GM20431 (cell line): ENCODE measurements around the gene SNN.

Source experiments
- in situ Hi-C: fragments of 300-500 bp; cut with MseI, MboI; formaldehyde crosslinking; loops from one replicate; pipeline ENCODE4 v1.15.0; 2020; ENCODE audit warnings: low sequenced_read_pairs; ENCODE audit not compliant: unreplicated experiment

Gene SNN

DNA sequence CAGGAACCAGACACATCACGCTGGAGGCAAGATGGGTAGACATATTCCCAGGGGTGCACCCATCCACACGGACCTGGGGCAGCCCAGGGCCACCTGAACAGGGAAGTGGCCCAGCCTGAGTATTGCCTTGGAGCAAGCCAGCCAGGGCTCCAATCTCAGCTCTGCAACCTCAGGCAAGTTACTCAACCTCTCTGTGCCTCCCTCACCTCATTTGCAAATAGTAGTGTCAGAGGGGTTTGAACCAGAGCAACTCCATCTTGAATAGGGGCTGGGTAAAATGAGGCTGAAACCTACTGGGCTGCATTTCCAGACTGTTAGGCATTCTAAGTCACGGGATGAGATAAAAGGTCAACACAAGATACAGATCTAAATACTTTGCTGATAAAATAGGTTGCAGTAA is 35.1 kb upstream of the SNN start:
- in situ Hi-C loops: loop anchor here (25.0 kb wide), 1 partner anchor 221 kb away; no protein-coding TSS in a partner anchor

DNA sequence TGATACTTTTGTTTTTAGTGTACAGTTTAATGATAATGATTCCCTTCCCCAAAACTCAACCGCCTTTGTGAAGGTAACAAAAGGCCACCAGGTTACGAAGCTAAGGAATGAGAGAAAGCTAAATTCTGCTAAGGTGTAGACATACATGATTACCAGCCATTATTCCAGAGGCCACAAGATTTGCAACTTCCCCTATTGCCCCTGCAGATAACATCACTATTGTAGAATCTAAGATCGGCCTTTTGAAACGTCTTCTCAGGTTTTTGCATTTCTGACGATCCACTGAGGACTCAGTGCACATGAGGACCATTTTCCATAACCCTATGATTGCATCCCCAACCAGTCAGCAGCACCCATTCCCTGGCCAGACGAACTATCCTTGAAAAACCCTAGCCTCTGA is 33.9 kb upstream of the SNN start:
- in situ Hi-C loops: loop anchor here (25.0 kb wide), 1 partner anchor 222 kb away; no protein-coding TSS in a partner anchor

DNA sequence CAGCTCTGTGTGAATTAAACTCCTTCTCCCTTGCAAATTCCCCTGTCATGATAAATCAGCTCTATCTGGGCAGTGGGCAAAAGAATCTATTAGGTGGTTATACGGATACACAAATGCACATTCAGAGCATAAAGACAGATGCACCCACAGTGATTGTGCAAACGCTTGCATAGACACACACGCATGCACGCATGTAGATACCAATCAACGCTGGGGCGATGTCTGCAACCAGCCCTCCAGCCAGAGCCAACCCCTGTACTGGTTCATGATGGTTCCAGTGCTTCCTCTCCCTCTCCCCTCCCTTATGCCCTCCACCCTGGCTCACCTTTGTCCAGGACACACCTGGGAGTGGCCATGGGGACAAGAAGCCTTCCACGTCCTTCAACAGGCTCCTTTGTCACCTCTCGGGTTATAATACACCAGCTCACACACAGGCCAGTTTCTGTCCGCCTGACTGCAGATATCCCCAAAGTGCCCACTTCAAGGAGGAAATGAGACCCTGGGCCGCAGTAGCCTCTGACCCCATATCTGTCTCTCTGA is 33.1 kb upstream of the SNN start:
- in situ Hi-C loops: loop anchor here (25.0 kb wide), 1 partner anchor 223 kb away; no protein-coding TSS in a partner anchor

DNA sequence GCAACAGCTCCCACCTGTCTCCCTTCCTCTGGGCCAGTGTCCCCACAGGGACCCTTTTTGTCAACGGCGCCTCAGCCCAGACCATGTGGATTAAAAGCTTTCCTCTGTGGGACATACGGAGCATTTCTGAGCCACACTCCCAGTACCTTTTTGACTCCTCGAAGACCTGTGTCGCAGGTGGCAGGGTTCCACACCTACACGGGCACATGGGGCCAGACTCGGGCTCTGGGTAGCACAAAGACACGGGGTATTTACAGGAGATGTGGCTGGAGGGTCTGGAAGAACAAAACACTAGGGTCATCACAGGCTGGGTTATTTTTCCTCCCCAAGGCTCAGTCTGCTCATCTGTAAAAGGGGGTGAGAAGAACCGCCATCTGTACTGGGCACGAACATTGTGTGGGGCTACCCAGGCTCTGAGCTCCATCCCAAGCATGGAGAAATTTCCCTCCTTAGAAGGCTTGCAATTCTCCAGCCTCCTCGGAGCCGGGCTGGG is 32.5 kb upstream of the SNN start:
- in situ Hi-C loops: loop anchor here (25.0 kb wide), 1 partner anchor 223 kb away; no protein-coding TSS in a partner anchor

DNA sequence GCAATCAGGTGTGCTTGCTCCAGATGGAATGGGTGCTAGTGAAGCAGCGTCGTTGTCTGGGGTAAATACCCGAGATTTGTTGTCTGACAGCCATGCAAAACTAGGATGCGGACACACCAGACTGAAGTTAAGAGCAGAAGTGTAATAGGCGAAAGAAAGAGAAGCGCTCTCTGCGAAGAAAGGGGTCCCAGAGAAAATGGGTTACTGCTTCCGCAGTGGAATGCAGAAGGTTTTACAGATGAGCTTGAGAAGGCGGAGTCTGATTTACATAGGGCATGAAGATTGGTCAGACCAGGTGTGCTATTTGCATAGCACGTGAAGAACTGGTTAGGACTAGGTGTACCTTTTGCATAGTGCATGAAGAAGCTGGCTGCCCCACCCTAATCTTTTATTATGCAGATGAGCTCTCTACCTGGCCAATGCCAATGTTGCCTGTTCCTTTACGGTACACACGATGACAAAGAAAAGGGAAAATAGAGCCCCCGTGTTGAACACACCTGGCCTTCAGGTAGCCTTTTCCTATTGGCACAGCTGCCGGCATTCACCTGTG is 32.0 kb upstream of the SNN start:
- in situ Hi-C loops: loop anchor here (25.0 kb wide), 1 partner anchor 224 kb away; no protein-coding TSS in a partner anchor

GRCh38 chr16:11637320-11637719 is 30.9 kb upstream of the SNN start:
- in situ Hi-C loops: loop anchor here (25.0 kb wide), 1 partner anchor 225 kb away; no protein-coding TSS in a partner anchor

DNA sequence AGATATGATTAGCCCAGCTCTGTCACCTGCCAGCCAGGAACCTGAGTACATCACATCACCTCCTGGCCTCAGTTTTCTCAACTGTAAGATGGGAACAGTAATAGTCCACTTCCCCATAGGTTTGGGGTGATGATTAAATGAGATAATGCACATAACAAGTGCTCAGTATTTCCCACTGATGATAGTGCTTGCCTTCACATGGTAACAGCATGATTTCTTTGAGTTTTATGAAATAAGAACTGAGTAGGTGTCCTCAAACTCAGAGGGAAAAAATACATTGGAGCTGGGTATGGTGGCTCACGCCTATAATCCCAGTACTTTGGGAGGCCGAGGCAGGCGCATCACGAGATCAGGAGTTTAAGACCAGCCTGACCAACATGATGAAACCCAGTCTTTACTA is 30.1 kb upstream of the SNN start:
- in situ Hi-C loops: loop anchor here (25.0 kb wide), 1 partner anchor 226 kb away; no protein-coding TSS in a partner anchor

DNA sequence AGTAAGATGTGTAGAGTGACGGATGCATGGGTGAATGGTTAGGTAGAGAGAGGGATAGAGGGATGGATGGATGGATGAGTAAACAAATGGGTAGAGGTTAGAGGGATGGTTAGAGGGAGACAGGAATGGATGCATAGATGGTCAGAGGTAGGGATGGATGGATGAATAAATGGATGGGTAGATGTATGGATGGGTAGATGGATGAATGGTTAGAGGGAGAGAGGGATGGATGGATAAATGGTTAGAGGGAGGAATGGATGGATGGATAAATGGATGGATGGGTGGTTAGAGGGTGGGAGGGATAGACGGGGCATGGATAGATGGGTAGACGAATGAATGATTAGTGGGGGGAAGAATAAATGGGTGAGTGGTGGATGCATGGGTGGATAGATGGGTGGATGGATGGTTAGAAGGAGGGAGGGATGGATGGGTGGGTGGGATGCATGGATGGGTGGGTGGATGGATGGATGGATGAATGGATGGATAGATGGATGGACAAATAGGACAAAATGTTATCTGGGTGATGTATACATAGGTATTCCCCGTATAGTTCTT is 29.2 kb upstream of the SNN start:
- in situ Hi-C loops: loop anchor here (25.0 kb wide), 1 partner anchor 227 kb away; no protein-coding TSS in a partner anchor

DNA sequence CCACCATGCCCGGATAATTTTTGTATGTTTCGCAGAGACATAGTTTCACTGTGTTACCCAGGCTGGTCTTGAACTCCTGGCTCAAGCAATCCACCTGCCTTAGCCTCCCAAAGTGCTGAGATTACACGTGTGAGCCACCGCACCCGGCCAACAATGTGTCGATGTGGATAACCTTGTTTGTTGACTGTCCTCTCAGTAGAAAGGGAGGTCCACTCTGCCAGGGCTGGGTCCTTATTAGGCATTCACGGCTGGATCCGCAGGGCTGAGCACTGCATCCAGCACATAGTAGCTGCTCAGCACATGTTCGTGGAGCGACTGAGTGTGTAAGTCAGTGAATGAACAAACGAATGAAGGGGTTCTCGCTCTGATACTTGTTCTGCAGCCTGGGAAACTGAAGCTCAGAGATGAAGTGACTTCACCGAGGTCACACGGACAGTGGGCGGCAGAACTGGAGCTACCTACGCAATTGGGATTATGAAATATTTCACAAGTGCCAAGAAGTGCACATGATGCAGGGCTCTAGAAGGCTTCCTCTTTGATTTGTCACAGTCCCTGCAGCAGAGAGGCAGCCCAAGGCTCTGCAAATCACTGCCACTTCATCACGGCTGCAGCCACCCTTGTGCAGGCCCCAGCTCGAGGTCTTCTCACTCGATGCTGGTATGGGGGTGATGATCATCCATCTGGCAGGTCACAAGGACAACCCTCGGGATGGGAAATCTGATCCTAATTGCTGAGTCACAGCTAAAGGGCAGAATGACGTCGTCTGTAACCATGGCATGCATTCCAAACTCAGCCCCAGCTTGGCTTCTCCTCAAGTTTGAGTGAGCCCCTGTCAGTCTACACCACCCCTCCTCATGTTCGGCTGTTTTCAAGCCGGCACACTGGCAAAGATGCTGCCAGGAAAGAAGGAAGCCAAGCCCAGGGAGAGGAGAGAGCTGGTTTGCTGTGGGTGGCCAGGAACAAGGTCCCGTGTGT is 28.0 kb upstream of the SNN start:
- in situ Hi-C loops: loop anchor here (10.0 to 25.0 kb wide), 2 partner anchors 105 to 228 kb away; no protein-coding TSS in a partner anchor

DNA sequence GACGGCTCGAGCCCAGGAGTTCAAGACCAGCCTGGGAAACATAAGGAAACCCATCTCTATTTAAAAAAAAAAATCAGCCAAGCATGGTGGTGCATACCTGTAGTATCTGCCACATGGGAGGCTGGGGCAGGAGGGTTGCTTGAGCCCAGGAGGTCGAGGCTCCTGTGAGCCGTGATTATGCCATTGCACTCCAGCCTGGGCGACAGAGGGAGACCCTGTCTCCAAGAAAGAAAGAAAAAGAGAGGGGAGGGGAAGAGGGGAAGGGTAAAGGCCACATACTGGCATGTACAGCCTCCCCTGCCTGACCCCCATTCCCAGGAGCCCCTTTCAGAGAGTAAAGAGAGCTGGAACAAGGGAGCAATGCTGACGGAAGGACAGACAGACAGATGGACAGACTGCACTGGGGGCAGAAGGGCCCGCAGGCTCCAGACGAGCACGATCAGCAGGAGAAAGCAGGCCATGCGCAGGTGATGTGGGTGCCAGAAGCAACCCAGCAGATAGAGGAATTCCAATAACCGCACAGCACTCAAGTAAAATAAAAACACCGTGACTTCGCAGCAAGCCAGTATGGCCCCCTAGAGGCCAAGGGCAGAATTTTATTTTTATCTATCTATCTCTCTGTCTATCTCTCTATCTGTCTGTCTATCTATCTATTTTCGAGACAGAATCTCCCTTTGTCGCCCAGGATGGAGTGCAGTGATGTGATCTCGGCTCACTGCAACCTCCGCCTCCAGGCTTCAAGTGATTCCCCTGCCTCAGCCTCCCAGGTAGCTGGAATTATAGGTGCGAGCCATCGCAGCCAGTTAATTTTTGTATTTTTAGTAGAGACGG is 27.1 kb upstream of the SNN start:
- in situ Hi-C loops: loop anchor here (10.0 to 25.0 kb wide), 2 partner anchors 106 to 229 kb away; no protein-coding TSS in a partner anchor

GRCh38 chr16:11642765-11643116 is 25.5 kb upstream of the SNN start:
- in situ Hi-C loops: loop anchor here (10.0 to 25.0 kb wide), 2 partner anchors 108 to 230 kb away; no protein-coding TSS in a partner anchor

- in situ Hi-C loops: loop anchor here (10.0 to 25.0 kb wide), 2 partner anchors 114 to 237 kb away; no protein-coding TSS in a partner anchor
Measured at GRCh38 chr16:11649276-11649675, 19.0 kb upstream of the SNN start.

DNA sequence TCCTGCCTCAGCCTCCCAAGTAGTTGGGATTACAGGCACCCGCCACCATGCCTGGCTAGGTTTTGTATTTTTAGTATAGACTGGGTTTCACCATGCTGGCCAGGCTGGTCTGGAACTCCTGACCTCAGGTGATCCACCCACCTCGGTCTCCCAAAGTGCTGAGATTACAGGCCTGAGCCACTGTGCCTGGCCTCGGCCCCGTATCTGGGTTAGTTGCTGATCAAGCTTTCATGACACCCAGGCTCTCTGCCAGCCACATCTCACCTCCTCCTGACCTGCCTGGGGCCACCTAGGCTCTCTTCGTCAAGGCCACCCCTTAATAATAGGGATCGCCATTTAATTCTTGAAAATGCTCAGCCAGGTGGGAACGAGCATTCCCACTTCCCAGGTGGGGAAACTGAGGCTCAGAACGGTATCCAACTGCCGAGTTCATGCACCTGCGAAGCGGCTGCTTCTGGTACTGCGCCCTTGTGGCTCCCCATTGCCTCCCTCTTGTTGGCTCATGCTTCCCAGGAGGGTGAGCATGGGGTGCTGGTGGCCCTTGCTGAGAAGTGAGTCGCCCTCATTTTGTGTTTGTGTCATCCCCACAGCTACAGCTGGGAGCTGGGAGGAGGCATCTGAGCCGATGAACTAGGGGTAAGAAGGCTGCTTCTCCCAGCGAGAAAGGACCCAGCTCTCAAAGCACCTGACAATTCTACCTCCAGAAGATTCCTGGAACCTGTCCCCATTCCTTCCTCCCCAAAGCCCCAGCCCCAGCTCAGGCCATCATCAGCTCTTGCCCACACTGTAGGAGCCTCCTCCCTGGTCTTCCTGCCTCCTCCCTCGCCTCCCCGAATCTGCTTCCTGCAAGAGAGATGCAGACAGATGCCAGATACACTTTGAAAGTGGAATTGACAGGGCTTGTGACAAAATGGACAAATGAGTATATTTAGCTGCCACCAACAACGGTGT is 17.3 kb upstream of the SNN start:
- in situ Hi-C loops: no loop called here

DNA sequence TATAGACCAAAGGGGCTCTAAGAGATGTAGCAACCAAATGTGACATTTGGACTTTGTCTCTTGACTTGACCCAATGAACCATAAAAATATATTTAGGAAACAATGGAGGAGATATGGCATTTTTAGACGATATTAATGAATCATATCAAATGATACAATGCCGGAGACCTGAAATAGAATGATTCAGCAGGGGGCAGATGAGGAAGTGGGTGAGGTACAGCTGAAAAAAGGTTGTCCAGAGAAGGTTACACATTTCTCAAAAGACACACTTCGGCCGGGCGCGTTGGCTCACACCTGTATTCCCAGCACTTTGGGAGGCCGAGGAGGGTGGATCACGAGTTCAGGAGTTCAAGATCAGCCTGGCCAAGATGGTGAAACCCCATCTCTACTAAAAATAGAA is 16.5 kb upstream of the SNN start:
- in situ Hi-C loops: no loop called here

- in situ Hi-C loops: no loop called here
Measured at GRCh38 chr16:11655655-11656054, 12.6 kb upstream of the SNN start.

GRCh38 chr16:11657556-11657955 is 10.7 kb upstream of the SNN start:
- in situ Hi-C loops: no loop called here

GRCh38 chr16:11658896-11659708 is 9.2 kb upstream of the SNN start:
- in situ Hi-C loops: no loop called here
